Measurements from ENCODE around the gene ITPK1.

Gene ITPK1

GRCh38 chr14:92902726-92903125, 213.0 kb downstream of the ITPK1 start:
- no peak for DNase-seq (ENCODE audit: low read depth in 2 of 3, low spot score in 2 of 3)

DNA sequence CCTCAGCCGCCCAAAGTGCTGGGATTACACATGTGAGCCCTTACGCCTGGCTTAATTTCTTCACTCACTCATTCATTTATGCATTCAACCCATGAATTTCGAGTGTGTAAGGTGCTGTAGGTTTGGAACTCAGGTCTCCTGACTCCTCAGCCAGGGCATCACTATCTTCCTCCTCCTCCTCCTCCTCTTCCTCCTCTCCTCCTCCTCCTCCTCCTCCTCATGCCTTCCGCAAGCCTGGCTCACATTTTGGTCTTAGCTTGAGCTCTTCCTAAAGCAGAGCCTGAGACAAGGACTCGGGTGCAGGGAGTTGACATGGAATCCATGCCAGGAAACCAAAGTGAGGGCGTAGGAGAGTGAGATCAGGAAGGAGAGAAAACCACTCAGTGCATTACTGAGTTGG, 213.5 kb downstream of the ITPK1 start:
- DNase-seq (ENCODE audit: low read depth in 2 of 3, low spot score in 2 of 3), result no peak

- DNase-seq (ENCODE audit: low read depth in 2 of 3, low spot score in 2 of 3), result no peak
Measured at GRCh38 chr14:92900660-92901059, 215.1 kb downstream of the ITPK1 start.

- no peak for DNase-seq (ENCODE audit: low read depth in 2 of 3, low spot score in 2 of 3)
Measured at GRCh38 chr14:92898566-92899131, 217.1 kb downstream of the ITPK1 start.

DNA sequence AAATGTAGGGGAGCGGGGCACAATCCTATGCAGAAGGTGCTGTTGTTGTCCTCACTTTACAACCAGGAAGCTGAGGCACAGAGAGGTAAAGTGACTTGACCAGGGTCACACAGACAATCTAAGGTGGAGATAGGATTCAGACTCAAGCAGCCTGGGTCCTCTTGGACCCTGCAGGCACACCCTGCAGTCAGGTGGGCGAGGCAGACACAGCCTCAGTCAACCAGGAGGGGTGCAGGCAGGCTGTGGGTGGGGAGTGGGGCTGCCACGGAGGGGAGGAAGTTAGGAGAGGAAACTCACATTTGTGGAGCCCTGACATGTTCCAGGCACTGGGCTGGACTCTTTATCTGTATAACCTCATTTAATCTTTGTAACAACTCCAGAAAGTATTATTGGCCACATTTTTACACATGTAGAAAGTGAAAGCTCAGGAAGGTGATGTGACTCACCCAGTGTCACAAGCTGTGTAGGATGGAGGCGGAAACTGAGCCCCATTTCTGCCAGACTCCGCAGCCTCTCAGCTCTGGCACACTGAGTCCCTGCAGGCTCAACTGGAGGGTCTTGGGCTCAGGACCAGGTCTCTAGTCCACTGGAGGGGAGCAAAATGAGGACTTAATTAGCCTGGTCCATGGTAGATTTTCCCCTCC, 217.7 kb downstream of the ITPK1 start:
- DNase-seq (ENCODE audit: low read depth in 2 of 3, low spot score in 2 of 3), result peak in 1 of 3 experiments; percentile 22

DNA sequence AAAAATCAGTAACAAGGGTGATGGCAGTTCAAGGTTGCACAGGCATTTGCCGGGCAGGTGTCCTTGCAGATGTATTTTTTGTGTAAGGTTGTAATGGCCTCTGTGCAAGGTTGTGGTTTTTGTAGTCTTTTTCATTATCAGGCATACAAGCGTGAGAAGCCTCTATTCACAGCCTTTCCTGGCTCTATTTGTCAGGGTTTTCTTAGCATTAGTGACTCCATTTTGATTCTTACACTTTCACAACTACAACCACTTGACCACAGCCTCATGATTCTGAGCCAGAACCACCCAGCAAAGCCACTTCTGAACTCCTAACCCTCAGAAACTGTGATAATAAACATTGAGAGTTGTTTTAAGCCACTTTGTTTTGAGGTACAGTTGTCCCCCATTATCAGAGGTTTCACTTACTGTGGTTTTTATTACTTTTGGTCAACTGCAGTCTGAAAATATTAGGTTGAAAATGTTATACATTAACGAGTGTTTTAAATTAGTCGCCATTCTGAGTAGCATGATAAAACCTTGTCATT, 220.3 kb downstream of the ITPK1 start:
- no peak for DNase-seq (ENCODE audit: low read depth in 2 of 3, low spot score in 2 of 3)

DNA sequence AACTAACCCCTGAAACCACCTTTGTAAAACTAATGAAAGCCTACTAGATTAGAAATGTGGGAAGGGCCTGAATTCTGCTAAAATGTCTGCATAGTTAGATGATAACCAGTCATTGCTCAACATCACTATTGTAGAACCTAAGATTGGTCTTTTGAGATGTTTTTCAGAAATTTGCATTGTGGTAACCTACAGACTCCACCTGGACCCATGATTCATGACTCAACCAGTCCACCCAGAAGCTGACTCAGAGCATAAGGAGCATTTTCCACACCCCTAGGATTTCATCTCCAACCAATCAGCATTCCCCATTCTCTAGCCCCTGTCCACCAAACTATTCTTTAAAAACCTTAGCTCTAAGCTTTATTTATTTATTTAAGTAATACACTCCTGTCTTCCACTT, 223.1 kb downstream of the ITPK1 start:
- no peak for DNase-seq (ENCODE audit: low read depth in 2 of 3, low spot score in 2 of 3)

GRCh38 chr14:92890830-92891588, 224.7 kb downstream of the ITPK1 start:
- DNase-seq (ENCODE audit: low read depth in 2 of 3, low spot score in 2 of 3), result no peak

DNA sequence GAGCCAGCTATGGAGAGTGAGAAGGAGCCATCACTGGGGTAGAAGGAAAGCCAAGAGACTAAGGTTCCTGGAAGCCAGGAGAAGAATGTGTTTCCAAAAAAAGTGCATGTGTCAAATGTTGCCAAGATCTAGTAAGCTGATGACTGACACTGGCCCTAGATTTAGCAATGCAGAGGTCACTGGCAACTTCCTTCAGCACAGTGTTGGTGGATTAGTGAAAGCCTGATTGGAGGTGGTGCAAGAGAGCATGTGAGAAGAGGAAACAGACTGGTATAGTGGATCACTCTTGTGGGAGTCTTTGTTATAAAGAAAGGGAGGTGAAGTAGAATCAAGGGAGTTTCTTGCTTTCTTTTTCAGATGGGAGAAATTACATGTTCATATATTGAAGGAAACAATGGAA, 226.8 kb downstream of the ITPK1 start:
- no peak for DNase-seq (ENCODE audit: low read depth in 2 of 3, low spot score in 2 of 3)

GRCh38 chr14:92887157-92887556, 228.6 kb downstream of the ITPK1 start:
- no peak for DNase-seq (ENCODE audit: low read depth in 2 of 3, low spot score in 2 of 3)

Measured in activated CD8-positive, alpha-beta memory T cell treated with anti-CD3 and anti-CD28 coated beads for 48 hours (primary cell).